Prostate gland (tissue), 1 donor: ENCODE data around the gene EFNB3.

Experiments
- POLR2A ChIP-seq: fragments of 450-650 bp; IDR thresholded peaks from one replicate; pipeline ENCODE4 v1.6.1; 2016; ENCODE audit warnings: antibody characterized with exemption, mild to moderate bottlenecking
- POLR2AphosphoS5 ChIP-seq: sonication (generic); formaldehyde crosslinking; IDR thresholded peaks from one replicate; pipeline ENCODE4 v1.6.1; 2017; ENCODE audit warnings: antibody characterized with exemption

DNA sequence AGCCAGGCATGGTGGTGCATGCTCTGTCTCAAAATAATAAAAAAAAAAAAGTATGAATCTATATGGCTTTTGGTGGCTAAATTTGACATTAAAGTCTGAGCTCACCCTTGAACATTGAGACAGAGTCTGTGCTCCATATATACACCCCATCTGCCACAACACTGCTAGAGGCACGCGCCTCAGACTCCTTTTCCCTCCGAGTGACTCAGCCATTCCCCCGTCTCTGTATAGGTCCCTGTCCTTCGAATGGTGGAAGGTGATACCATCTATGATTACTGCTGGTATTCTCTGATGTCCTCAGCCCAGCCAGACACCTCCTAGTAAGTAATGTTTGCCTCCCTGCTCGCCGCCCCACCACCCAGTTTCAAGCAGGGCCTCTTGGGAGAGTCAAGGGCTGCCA is 4.5 kb upstream of the EFNB3 start:
- TF ChIP-seq POLR2AphosphoS5 (no peak), POLR2A (no peak)
